AG04449 (cell line): ENCODE measurements around the gene PXDC1.
"Not testable (repeated sequence)": the region's sequence is repeated elsewhere in the genome, so short reads cannot be mapped to it uniquely, and the experiment has no call there.

ENCODE experiments used
- CTCF ChIA-PET: fragments of 350-600 bp; formaldehyde crosslinking; extraction: SDS; loops from one replicate; lab custom pipeline; 2021; ENCODE audit warnings: antibody characterized with exemption; lab: Yijun Ruan, JAX
- POLR2A ChIA-PET: fragments of 400-600, 350-600 bp; formaldehyde crosslinking; extraction: SDS; loops from one replicate; lab custom pipeline; 2020; ENCODE audit warnings: antibody characterized with exemption, inconsistent platforms; lab: Yijun Ruan, JAX
- DNase-seq: peaks from one replicate; pipeline ENCODE4 v3.0.0-alpha.2; 2010; ENCODE audit warnings: low read depth, low spot score
- H3K4me3 ChIP-seq: 2 replicates; pipeline ENCODE4 v1.5.1; 2011; ENCODE audit warnings: low read depth, mild to moderate bottlenecking, control low read depth, low read length
- CTCF ChIP-seq: IDR thresholded peaks from one replicate; pipeline ENCODE4 v1.5.1; 2011; ENCODE audit warnings: mild to moderate bottlenecking, moderate library complexity, low read length, control low read depth, inconsistent platforms; ENCODE audit not compliant: insufficient read depth; ENCODE audit errors: missing control alignments

PXDC1 gene

GRCh38 chr6:3754776-3755175, 3.3 kb upstream of the PXDC1 start:
- POLR2A ChIA-PET = no interaction called here
- no peak for TF ChIP-seq CTCF
- DNase-seq = no peak
- H3K4me3 ChIP-seq = no peak overlapping the region
- CTCF ChIA-PET = interaction anchor here (1.1 to 4.9 kb wide), 7 partner anchors 11 to 223 kb away, joined by 3 to 34 read pairs (median 5); partner anchors contain the start of gene FAM50B

DNA sequence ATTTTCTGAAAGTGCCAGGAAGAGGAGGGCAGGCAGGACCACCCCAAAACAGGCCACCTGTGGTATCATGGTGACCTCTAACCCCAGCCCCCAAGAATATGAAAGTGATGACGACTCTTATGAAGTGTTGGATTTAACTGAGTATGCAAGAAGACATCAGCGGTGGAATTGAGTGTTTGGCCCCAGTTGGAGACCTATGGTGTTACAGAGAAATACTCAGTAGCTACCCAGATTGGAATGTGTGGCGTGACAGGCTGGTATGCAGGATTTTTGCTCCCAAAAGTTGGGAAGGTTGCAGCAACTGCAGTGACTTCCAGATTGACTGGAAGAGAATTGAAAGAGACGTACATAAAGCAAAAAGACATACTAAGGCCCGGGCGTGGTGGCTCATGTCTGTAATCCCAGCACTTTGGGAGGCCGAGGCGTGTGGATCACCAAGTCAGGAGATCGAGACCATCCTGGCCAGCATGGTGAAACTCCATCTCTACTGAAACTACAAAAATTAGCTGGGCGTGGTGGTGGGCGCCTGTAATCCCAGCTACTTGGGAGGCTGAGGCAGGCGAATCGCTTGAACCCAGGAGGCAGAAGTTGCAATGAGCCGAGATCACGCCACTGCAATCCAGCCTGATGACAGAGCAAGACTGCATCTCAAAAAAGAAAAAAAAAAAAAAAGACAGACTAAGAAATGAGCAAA, 2.7 kb upstream of the PXDC1 start:
- POLR2A ChIA-PET, DNase-seq, H3K4me3 ChIP-seq: not testable (repeated sequence)
- CTCF ChIA-PET = interaction anchor here (1.1 to 4.9 kb wide), 6 partner anchors 11 to 224 kb away, joined by 3 to 34 read pairs (median 5); partner anchors contain the start of gene FAM50B

GRCh38 chr6:3753228-3753835, 1.8 kb upstream of the PXDC1 start:
- DNase-seq = no peak
- ChIA-PET POLR2A (interaction anchor here (0.6 kb wide), 1 partner anchor 15 kb away, joined by 3 read pairs; no protein-coding TSS in a partner anchor), CTCF (interaction anchor here (1.6 kb wide), 1 partner anchor 96 kb away, joined by 12 read pairs; the partner anchor contains the start of gene FAM50B)
- no peak for TF ChIP-seq CTCF
- no peak overlapping the region for H3K4me3 ChIP-seq

- H3K4me3 ChIP-seq = peak overlapping the region; percentile 92
- ChIA-PET CTCF (interaction anchor here (0.9 to 1.6 kb wide), 5 partner anchors 18 to 256 kb away, joined by 3 to 12 read pairs (median 3); partner anchors contain the start of gene FAM50B), POLR2A (interaction anchor here (0.6 to 1.6 kb wide), 11 partner anchors 8 to 159 kb away, joined by 3 to 7 read pairs (median 4); partner anchors contain the start of gene FAM50B)
- no peak for TF ChIP-seq CTCF
- DNase-seq = no peak
Observed at GRCh38 chr6:3752531-3753227, 1.2 kb upstream of the PXDC1 start.

- ChIA-PET POLR2A (interaction anchor here (0.6 to 1.6 kb wide), 10 partner anchors 9 to 160 kb away, joined by 3 to 7 read pairs (median 4); partner anchors contain the start of gene FAM50B), CTCF (interaction anchor here (0.9 to 1.6 kb wide), 6 partner anchors 11 to 257 kb away, joined by 3 to 12 read pairs (median 3); partner anchors contain the start of gene FAM50B)
- no peak for DNase-seq
- peak; percentile 53 for TF ChIP-seq CTCF
- peak overlapping the region; percentile 92 for H3K4me3 ChIP-seq
Observed at GRCh38 chr6:3751730-3752530, 417 bp upstream of the PXDC1 start.
